A172 (cell line): ENCODE measurements around the gene KLK2. TPM values are rescaled to one million over a fixed set of nuclear protein-coding genes. Genes with fewer than 3 reads are reported as not detected.
"Not testable (repeated sequence)": the region's sequence is repeated elsewhere in the genome, so short reads cannot be mapped to it uniquely, and the experiment has no call there.

Experiments used
- DNase-seq: peaks from one replicate; pipeline ENCODE4 v3.0.0-alpha.2; 2015; ENCODE audit warnings: low spot score
- total RNA-seq: library from RNA; depleted of rRNA; stranded (reverse); fragments of >200 nt; shearing (Covaris generic); gene quantifications from 2 replicates; pipeline ENCODE4 v1.2.3, GENCODE V29; 2014

The KLK2 gene
- total RNA-seq, 1 experiment from 2014 or later = not detected

GRCh38 chr19:50894478-50895356 lies 21.5 kb downstream of the KLK2 start:
- no peak for DNase-seq

GRCh38 chr19:50896089-50896590 lies 22.9 kb downstream of the KLK2 start:
- not testable (repeated sequence) for DNase-seq

GRCh38 chr19:50896591-50897190 lies 23.5 kb downstream of the KLK2 start:
- peak; percentile 81 for DNase-seq

- no peak for DNase-seq
Observed at GRCh38 chr19:50897191-50897607, 24.0 kb downstream of the KLK2 start.

GRCh38 chr19:50897612-50898011 lies 24.4 kb downstream of the KLK2 start:
- DNase-seq = no peak

- no peak for DNase-seq
Observed at GRCh38 chr19:50898018-50898417, 24.8 kb downstream of the KLK2 start.

GRCh38 chr19:50899569-50899968 lies 26.3 kb downstream of the KLK2 start:
- no peak for DNase-seq

- DNase-seq = no peak
Observed at GRCh38 chr19:50902640-50903039, 29.4 kb downstream of the KLK2 start.

- DNase-seq = no peak
Observed at GRCh38 chr19:50906217-50906616, 33.0 kb downstream of the KLK2 start.

- no peak for DNase-seq
Observed at GRCh38 chr19:50908336-50908735, 35.1 kb downstream of the KLK2 start.

GRCh38 chr19:50909240-50910070 lies 36.2 kb downstream of the KLK2 start:
- DNase-seq = no peak

- DNase-seq = no peak
Observed at GRCh38 chr19:50910722-50911121, 37.5 kb downstream of the KLK2 start.

GRCh38 chr19:50911206-50912101 lies 38.2 kb downstream of the KLK2 start, which contains the start of gene KLK4:
KLK4 (minus strand) TSS chr19:50911395; CDS start chr19:50910738, 657 bp downstream.
- no peak for DNase-seq

- DNase-seq = no peak
Observed at GRCh38 chr19:50912102-50912599, 38.9 kb downstream of the KLK2 start.

GRCh38 chr19:50912727-50913716 lies 39.8 kb downstream of the KLK2 start:
- DNase-seq = no peak

- DNase-seq = no peak
Observed at GRCh38 chr19:50916069-50916468, 42.8 kb downstream of the KLK2 start.

GRCh38 chr19:50921426-50922316 lies 48.4 kb downstream of the KLK2 start:
- peak; percentile 44 for DNase-seq

- peak; percentile 57 for DNase-seq
Observed at GRCh38 chr19:50922317-50922853, 49.1 kb downstream of the KLK2 start.
